Neuron (in vitro differentiated cells): ENCODE measurements around the gene TSPAN14.

ENCODE experiments used
- H2AFZ ChIP-seq: one replicate; pipeline ENCODE4 v1.6.1; 2013; ENCODE audit warnings: low read depth, mild to moderate bottlenecking, inconsistent platforms, low read length, moderate library complexity
- H3K27me3 ChIP-seq: one replicate; pipeline ENCODE4 v1.6.1; 2013; ENCODE audit warnings: low read length; ENCODE audit not compliant: insufficient read depth
- H3K36me3 ChIP-seq: one replicate; pipeline ENCODE4 v1.6.1; 2013; ENCODE audit warnings: low read length; ENCODE audit not compliant: insufficient read depth
- H3K4me1 ChIP-seq: one replicate; pipeline ENCODE4 v1.6.1; 2013; ENCODE audit warnings: low read length; ENCODE audit not compliant: insufficient read depth
- H3K4me3 ChIP-seq: 2 replicates; pipeline ENCODE4 v1.5.1; 2013; ENCODE audit warnings: mild to moderate bottlenecking, low read length, moderate library complexity
- H3K9me3 ChIP-seq: one replicate; pipeline ENCODE4 v1.6.1; 2013; ENCODE audit warnings: low read length

TSPAN14 gene

GRCh38 chr10:80569131-80569895 lies 115.2 kb downstream of the TSPAN14 start:
- no peaks in the 10 kb centered on the region for H3K9me3 ChIP-seq
- no peaks in the 10 kb centered on the region for H3K4me1 ChIP-seq
- no peak overlapping the region for H3K4me3 ChIP-seq
- no peaks in the 10 kb centered on the region for H3K36me3 ChIP-seq
- no peak overlapping the region for H2AFZ ChIP-seq
- H3K27me3 ChIP-seq: no peaks in the 10 kb centered on the region

- no peaks in the 10 kb centered on the region for H3K36me3 ChIP-seq
- H3K9me3 ChIP-seq: no peaks in the 10 kb centered on the region
- H2AFZ ChIP-seq: no peak overlapping the region
- H3K27me3 ChIP-seq: no peaks in the 10 kb centered on the region
- no peaks in the 10 kb centered on the region for H3K4me1 ChIP-seq
- H3K4me3 ChIP-seq: no peak overlapping the region
Observed at GRCh38 chr10:80571352-80571751, 117.2 kb downstream of the TSPAN14 start.

- Histone ChIP-seq H3K9me3 (no peaks in the 10 kb centered on the region), H3K4me1 (peaks cover 10% of the 10 kb centered on the region), H2AFZ (no peak overlapping the region), H3K4me3 (no peak overlapping the region), H3K36me3 (no peaks in the 10 kb centered on the region), H3K27me3 (no peaks in the 10 kb centered on the region)
Observed at GRCh38 chr10:80579181-80579763, 125.2 kb downstream of the TSPAN14 start.

GRCh38 chr10:80579849-80580637 lies 125.9 kb downstream of the TSPAN14 start:
- no peaks in the 10 kb centered on the region for H3K36me3 ChIP-seq
- peaks cover 10% of the 10 kb centered on the region for H3K4me1 ChIP-seq
- H3K27me3 ChIP-seq: no peaks in the 10 kb centered on the region
- no peaks in the 10 kb centered on the region for H3K9me3 ChIP-seq
- no peak overlapping the region for H3K4me3 ChIP-seq
- no peak overlapping the region for H2AFZ ChIP-seq

- no peaks in the 10 kb centered on the region for H3K27me3 ChIP-seq
- no peaks in the 10 kb centered on the region for H3K36me3 ChIP-seq
- H3K4me1 ChIP-seq: peaks cover 10% of the 10 kb centered on the region
- no peak overlapping the region for H3K4me3 ChIP-seq
- no peak overlapping the region for H2AFZ ChIP-seq
- H3K9me3 ChIP-seq: no peaks in the 10 kb centered on the region
Observed at GRCh38 chr10:80580638-80581468, 126.7 kb downstream of the TSPAN14 start.

- H3K36me3 ChIP-seq: no peaks in the 10 kb centered on the region
- no peaks in the 10 kb centered on the region for H3K27me3 ChIP-seq
- H3K4me1 ChIP-seq: peaks cover 10% of the 10 kb centered on the region
- H3K9me3 ChIP-seq: no peaks in the 10 kb centered on the region
- no peak overlapping the region for H3K4me3 ChIP-seq
- no peak overlapping the region for H2AFZ ChIP-seq
Observed at GRCh38 chr10:80581469-80581835, 127.3 kb downstream of the TSPAN14 start.

- no peaks in the 10 kb centered on the region for H3K36me3 ChIP-seq
- no peaks in the 10 kb centered on the region for H3K9me3 ChIP-seq
- H3K4me3 ChIP-seq: no peak overlapping the region
- H3K27me3 ChIP-seq: no peaks in the 10 kb centered on the region
- H2AFZ ChIP-seq: no peak overlapping the region
- peaks cover 10% of the 10 kb centered on the region for H3K4me1 ChIP-seq
Observed at GRCh38 chr10:80582286-80582960, 128.3 kb downstream of the TSPAN14 start.
